IMR-90 (cell line): ENCODE data around the gene MSS51. TPM values are rescaled to one million over a fixed set of nuclear protein-coding genes. Genes with fewer than 3 reads are reported as not detected.

Experiments used
- ATAC-seq: fragments of 200-7000 bp; cut with Tn5 transposase; 2 replicates; pipeline ENCODE4 v1.9.1; 2020; ENCODE audit warnings: low read depth, mild to moderate bottlenecking, moderate library complexity
- BruUV-seq: library from RNA; stranded (reverse); fragments of 400-500 nt; replicated peaks from 2 replicates; lab custom pipeline; 2021; lab: Mats Ljungman, UMichigan
- CTCF ChIA-PET: fragments of 300-600 bp; formaldehyde crosslinking; extraction: SDS; loops from one replicate; lab custom pipeline; 2021; ENCODE audit warnings: antibody characterized with exemption; lab: Yijun Ruan, JAX
- POLR2A ChIA-PET: fragments of 300-600 bp; sonication (Branson Sonifier 250); formaldehyde crosslinking; loops from one replicate; lab custom pipeline; 2022; ENCODE audit warnings: antibody characterized with exemption; ENCODE audit not compliant: unreplicated experiment; lab: Charles Lee
- DNase-seq: peaks from one replicate; pipeline ENCODE4 v3.0.0; 2013
- H2AFZ ChIP-seq: replicated peaks from 2 replicates; pipeline ENCODE3; 2013; ENCODE audit warnings: low read length, mild to moderate bottlenecking; ENCODE audit not compliant: poor library complexity
- H2AK5ac ChIP-seq: 2 replicates; pipeline ENCODE4 v1.6.1; 2013; ENCODE audit warnings: low read depth, low read length, inconsistent platforms
- H2AK9ac ChIP-seq: replicated peaks from 2 replicates; pipeline ENCODE3; 2013; ENCODE audit warnings: mild to moderate bottlenecking, low read depth, low read length, moderate library complexity; ENCODE audit not compliant: poor library complexity
- H2BK120ac ChIP-seq: 2 replicates; pipeline ENCODE4 v1.6.1; 2013; ENCODE audit warnings: low read depth, low read length, inconsistent platforms
- H2BK15ac ChIP-seq: 3 replicates; pipeline ENCODE4 v1.6.1; 2013; ENCODE audit warnings: low read depth, low read length, inconsistent platforms
- H2BK20ac ChIP-seq: 2 replicates; pipeline ENCODE4 v1.6.1; 2013; ENCODE audit warnings: low read depth, mild to moderate bottlenecking, inconsistent platforms, low read length, moderate library complexity
- H2BK5ac ChIP-seq: 2 replicates; pipeline ENCODE4 v1.6.1; 2013; ENCODE audit warnings: mild to moderate bottlenecking, low read depth, low read length, inconsistent platforms; ENCODE audit not compliant: poor library complexity, severe bottlenecking
- H3K14ac ChIP-seq: replicated peaks from 2 replicates; pipeline ENCODE4 v1.6.1; 2013; ENCODE audit warnings: low read depth, low read length, inconsistent platforms
- H3K18ac ChIP-seq: 2 replicates; pipeline ENCODE4 v1.6.1; 2013; ENCODE audit warnings: low read depth, low read length, control low read depth
- H3K23ac ChIP-seq: 2 replicates; pipeline ENCODE4 v1.6.1; 2013; ENCODE audit warnings: low read depth, low read length, inconsistent platforms
- H3K27ac ChIP-seq: 2 replicates; pipeline ENCODE4 v1.5.1; 2013; ENCODE audit warnings: mild to moderate bottlenecking, control low read depth, low read length; ENCODE audit not compliant: insufficient read depth
- H3K27me3 ChIP-seq: 2 replicates; pipeline ENCODE4 v1.6.1; 2013; ENCODE audit warnings: low read length; ENCODE audit not compliant: control insufficient read depth, insufficient read depth
- H3K36me3 ChIP-seq: 2 replicates; pipeline ENCODE4 v1.6.1; 2013; ENCODE audit warnings: low read length, mixed read lengths; ENCODE audit not compliant: control insufficient read depth, insufficient read depth
- H3K4ac ChIP-seq: 2 replicates; pipeline ENCODE4 v1.6.1; 2013; ENCODE audit warnings: low read depth, low read length, inconsistent platforms
- H3K4me1 ChIP-seq: 2 replicates; pipeline ENCODE4 v1.6.1; 2013; ENCODE audit warnings: low read length, mixed read lengths; ENCODE audit not compliant: control insufficient read depth, insufficient read depth
- H3K4me2 ChIP-seq: 2 replicates; pipeline ENCODE4 v1.6.1; 2013; ENCODE audit warnings: low read depth, mild to moderate bottlenecking, control low read depth, low read length, moderate library complexity
- H3K4me3 ChIP-seq: 2 replicates; pipeline ENCODE4 v1.5.1; 2013; ENCODE audit warnings: low read depth, mild to moderate bottlenecking, control low read depth, low read length, moderate library complexity; ENCODE audit not compliant: insufficient read depth
- H3K56ac ChIP-seq: 2 replicates; pipeline ENCODE4 v1.6.1; 2013; ENCODE audit warnings: low read length, inconsistent platforms; ENCODE audit not compliant: insufficient read depth; ENCODE audit errors: extremely low read depth
- H3K79me1 ChIP-seq, 2 experiments: 2 replicates each; pipeline ENCODE4 v1.6.1; 2013; ENCODE audit warnings: low read length in 2 of 2, inconsistent platforms in 1 of 2, low read depth in 1 of 2
- H3K9ac ChIP-seq: 2 replicates; pipeline ENCODE4 v1.6.1; 2013; ENCODE audit warnings: low read depth, low read length, control low read depth
- H3K9me1 ChIP-seq: 2 replicates; pipeline ENCODE4 v1.6.1; 2013; ENCODE audit warnings: low read length, inconsistent platforms; ENCODE audit not compliant: insufficient read depth
- H3K9me3 ChIP-seq: 2 replicates; pipeline ENCODE4 v1.6.1; 2013; ENCODE audit warnings: low read length; ENCODE audit not compliant: control insufficient read depth, insufficient read depth
- H4K20me1 ChIP-seq: 2 replicates; pipeline ENCODE4 v1.6.1; 2013; ENCODE audit warnings: low read length, inconsistent platforms; ENCODE audit not compliant: insufficient read depth
- H4K5ac ChIP-seq: 2 replicates; pipeline ENCODE4 v1.6.1; 2013; ENCODE audit warnings: mild to moderate bottlenecking, low read depth, low read length, control low read depth
- H4K8ac ChIP-seq, 2 experiments: 2 replicates each; pipeline ENCODE4 v1.6.1; 2013; ENCODE audit warnings: low read depth in 2 of 2, low read length in 2 of 2, control low read depth in 1 of 2, inconsistent platforms in 1 of 2
- H4K91ac ChIP-seq: 2 replicates; pipeline ENCODE4 v1.6.1; 2013; ENCODE audit warnings: low read depth, low read length, inconsistent platforms; ENCODE audit not compliant: insufficient read depth
- BHLHE40 ChIP-seq: fragments of 150-350 bp; IDR thresholded peaks from 2 replicates; pipeline ENCODE4 v1.6.1; 2016; ENCODE audit warnings: mild to moderate bottlenecking, low read depth, low read length
- CEBPB ChIP-seq: IDR thresholded peaks from 2 replicates; pipeline ENCODE4 v1.6.1; 2012; ENCODE audit warnings: low read depth, low read length, improper control_type of control experiment
- CHD1 ChIP-seq: IDR thresholded peaks from 2 replicates; pipeline ENCODE4 v1.6.1; 2012; ENCODE audit warnings: low read depth, low read length, improper control_type of control experiment
- FOS ChIP-seq: fragments of 150-350 bp; IDR thresholded peaks from 2 replicates; pipeline ENCODE4 v1.6.1; 2016; ENCODE audit warnings: low read depth, low read length
- MAFK ChIP-seq: IDR thresholded peaks from 2 replicates; pipeline ENCODE4 v1.6.1; 2012; ENCODE audit warnings: low read depth, low read length, improper control_type of control experiment
- MAZ ChIP-seq: IDR thresholded peaks from 2 replicates; pipeline ENCODE4 v1.6.1; 2012; ENCODE audit warnings: low read depth, mild to moderate bottlenecking, low read length, improper control_type of control experiment, moderate library complexity, borderline replicate concordance
- MXI1 ChIP-seq: IDR thresholded peaks from 2 replicates; pipeline ENCODE4 v1.6.1; 2012; ENCODE audit warnings: low read depth, mild to moderate bottlenecking, low read length, moderate library complexity, borderline replicate concordance
- NFE2L2 ChIP-seq: fragments of 150-350 bp; IDR thresholded peaks from 2 replicates; pipeline ENCODE4 v1.6.1; 2016; ENCODE audit warnings: low read depth, mild to moderate bottlenecking, low read length
- POLR2A ChIP-seq: IDR thresholded peaks from 2 replicates; pipeline ENCODE4 v1.6.1; 2012; ENCODE audit warnings: mild to moderate bottlenecking, low read depth, low read length
- RAD21 ChIP-seq: IDR thresholded peaks from 2 replicates; pipeline ENCODE4 v1.6.1; 2012; ENCODE audit warnings: low read length, improper control_type of control experiment
- RCOR1 ChIP-seq: IDR thresholded peaks from 2 replicates; pipeline ENCODE4 v1.6.1; 2012; ENCODE audit warnings: mild to moderate bottlenecking, low read length, improper control_type of control experiment; ENCODE audit not compliant: insufficient replicate concordance
- RFX5 ChIP-seq: IDR thresholded peaks from 2 replicates; pipeline ENCODE4 v1.8.0; 2012; ENCODE audit warnings: low read depth, mild to moderate bottlenecking, low read length, moderate library complexity
- SMC3 ChIP-seq: fragments of 150-350 bp; IDR thresholded peaks from 2 replicates; pipeline ENCODE4 v1.6.1; 2016; ENCODE audit warnings: low read depth, mild to moderate bottlenecking, antibody characterized with exemption, low read length, moderate library complexity
- WGBS, 2 experiments: methylation state at CpG; one replicate each; pipeline versions ENCODE4 v1.1.5 to v1.1.7; 2013; ENCODE audit warnings: missing lambda C conversion rate in 2 of 2; ENCODE audit not compliant: insufficient read length in 1 of 2; ENCODE audit errors: extremely low coverage in 2 of 2; 5-methylcytosine and 5-hydroxymethylcytosine counted together
- dilution Hi-C: fragments of 300-500 bp; cut with HindIII; formaldehyde crosslinking; loops from one replicate; pipeline ENCODE4 v1.14.3; 2018; ENCODE audit warnings: low sequenced_read_pairs; ENCODE audit not compliant: unreplicated experiment
- in situ Hi-C: fragments of 300-500 bp; cut with MboI; formaldehyde crosslinking; loops from 3 replicates; pipeline ENCODE4 v1.14.3; 2019; ENCODE audit warnings: low sequenced_read_pairs, inconsistent platforms, mixed read lengths
- intact Hi-C: fragments of 100-400 bp; cut with micrococcal nuclease; formaldehyde crosslinking; loops from 2 replicates; pipeline ENCODE4 v1.10.0; 2022
- polyA plus RNA-seq, 3 experiments: library from polyadenylated mRNA; depleted of rRNA; stranded (reverse); fragments of >200 nt; gene quantifications; 2 replicates each; pipeline ENCODE4 v1.2.3, GENCODE V29; 2012; ENCODE audit warnings: low replicate concordance in 1 of 3
- total RNA-seq: library from RNA; depleted of rRNA; stranded (reverse); fragments of >200 nt; gene quantifications from 2 replicates; pipeline ENCODE4 v1.2.3, GENCODE V29; 2012
- TF ChIP-seq, protein P1 (sequence below): conservative IDR thresholded peaks from 2 replicates; pipeline ENCODE4 v1.5.1; 2012; ENCODE audit warnings: mild to moderate bottlenecking, low read depth, low read length, improper control_type of control experiment
- TF ChIP-seq, protein P2 (sequence below): fragments of 150-350 bp; IDR thresholded peaks from 2 replicates; pipeline ENCODE4 v1.6.1; 2017; ENCODE audit warnings: mild to moderate bottlenecking, antibody characterized with exemption, low read length, low read depth
- TF ChIP-seq, protein P3 (sequence below): fragments of 150-350 bp; IDR thresholded peaks from 2 replicates; pipeline ENCODE4 v1.6.1; 2016; ENCODE audit warnings: low read depth, mild to moderate bottlenecking, low read length, moderate library complexity, borderline replicate concordance

MSS51 gene
- total and polyA plus RNA-seq, 2 of the 4 experiments (the other 2 are of a cell fraction): 1.1 to 1.8 TPM

DNA sequence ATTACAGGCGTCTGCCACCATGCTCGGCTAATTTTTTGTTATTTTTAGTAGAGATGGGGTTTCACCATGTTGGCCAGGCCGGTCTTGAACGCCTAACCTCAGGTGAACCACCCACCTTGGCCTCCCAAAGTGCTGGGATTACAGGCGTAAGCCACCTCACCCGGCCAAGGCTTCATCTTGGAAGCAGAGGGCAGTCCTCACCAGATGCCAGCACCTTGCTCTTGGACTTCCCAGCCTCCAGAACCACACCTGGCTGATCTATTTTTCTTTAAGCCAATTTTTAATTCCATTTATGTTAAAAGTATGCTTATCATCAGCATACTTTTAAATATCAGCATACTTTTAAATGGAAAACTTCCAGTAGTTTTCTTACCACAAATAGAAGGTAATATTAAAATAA is 31.7 kb downstream of the MSS51 start:
- BruUV-seq: no TSS peak
- ChIA-PET CTCF (no interaction called here), POLR2A (no interaction called here)

More for the DNA sequence above, 31.7 kb downstream of the MSS51 start:
- no peak overlapping the region for H3K9ac ChIP-seq
- in situ Hi-C loops: no loop called here
- no peak overlapping the region for H2AK9ac ChIP-seq
- no peak overlapping the region for H4K8ac ChIP-seq
- no peak overlapping the region for H3K23ac ChIP-seq
- no peak overlapping the region for H3K4me2 ChIP-seq
- no peak overlapping the region for H3K18ac ChIP-seq
- dilution Hi-C loops: no loop called here
- ATAC-seq: no peak
- intact Hi-C loops: no loop called here
- TF ChIP-seq, protein P1, sequence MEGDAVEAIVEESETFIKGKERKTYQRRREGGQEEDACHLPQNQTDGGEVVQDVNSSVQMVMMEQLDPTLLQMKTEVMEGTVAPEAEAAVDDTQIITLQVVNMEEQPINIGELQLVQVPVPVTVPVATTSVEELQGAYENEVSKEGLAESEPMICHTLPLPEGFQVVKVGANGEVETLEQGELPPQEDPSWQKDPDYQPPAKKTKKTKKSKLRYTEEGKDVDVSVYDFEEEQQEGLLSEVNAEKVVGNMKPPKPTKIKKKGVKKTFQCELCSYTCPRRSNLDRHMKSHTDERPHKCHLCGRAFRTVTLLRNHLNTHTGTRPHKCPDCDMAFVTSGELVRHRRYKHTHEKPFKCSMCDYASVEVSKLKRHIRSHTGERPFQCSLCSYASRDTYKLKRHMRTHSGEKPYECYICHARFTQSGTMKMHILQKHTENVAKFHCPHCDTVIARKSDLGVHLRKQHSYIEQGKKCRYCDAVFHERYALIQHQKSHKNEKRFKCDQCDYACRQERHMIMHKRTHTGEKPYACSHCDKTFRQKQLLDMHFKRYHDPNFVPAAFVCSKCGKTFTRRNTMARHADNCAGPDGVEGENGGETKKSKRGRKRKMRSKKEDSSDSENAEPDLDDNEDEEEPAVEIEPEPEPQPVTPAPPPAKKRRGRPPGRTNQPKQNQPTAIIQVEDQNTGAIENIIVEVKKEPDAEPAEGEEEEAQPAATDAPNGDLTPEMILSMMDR: no peak
- TF ChIP-seq CEBPB: no peak
- TF ChIP-seq RAD21: no peak
- TF ChIP-seq MAFK: no peak
- TF ChIP-seq, protein P2, sequence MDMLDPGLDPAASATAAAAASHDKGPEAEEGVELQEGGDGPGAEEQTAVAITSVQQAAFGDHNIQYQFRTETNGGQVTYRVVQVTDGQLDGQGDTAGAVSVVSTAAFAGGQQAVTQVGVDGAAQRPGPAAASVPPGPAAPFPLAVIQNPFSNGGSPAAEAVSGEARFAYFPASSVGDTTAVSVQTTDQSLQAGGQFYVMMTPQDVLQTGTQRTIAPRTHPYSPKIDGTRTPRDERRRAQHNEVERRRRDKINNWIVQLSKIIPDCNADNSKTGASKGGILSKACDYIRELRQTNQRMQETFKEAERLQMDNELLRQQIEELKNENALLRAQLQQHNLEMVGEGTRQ: no peak
- no peak for TF ChIP-seq MXI1
- TF ChIP-seq, protein P3, sequence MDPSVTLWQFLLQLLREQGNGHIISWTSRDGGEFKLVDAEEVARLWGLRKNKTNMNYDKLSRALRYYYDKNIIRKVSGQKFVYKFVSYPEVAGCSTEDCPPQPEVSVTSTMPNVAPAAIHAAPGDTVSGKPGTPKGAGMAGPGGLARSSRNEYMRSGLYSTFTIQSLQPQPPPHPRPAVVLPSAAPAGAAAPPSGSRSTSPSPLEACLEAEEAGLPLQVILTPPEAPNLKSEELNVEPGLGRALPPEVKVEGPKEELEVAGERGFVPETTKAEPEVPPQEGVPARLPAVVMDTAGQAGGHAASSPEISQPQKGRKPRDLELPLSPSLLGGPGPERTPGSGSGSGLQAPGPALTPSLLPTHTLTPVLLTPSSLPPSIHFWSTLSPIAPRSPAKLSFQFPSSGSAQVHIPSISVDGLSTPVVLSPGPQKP: no peak
- no peak for TF ChIP-seq FOS
- TF ChIP-seq BHLHE40: no peak
- no peak for TF ChIP-seq MAZ
- no peak for TF ChIP-seq RCOR1
- no peak for TF ChIP-seq SMC3
- TF ChIP-seq NFE2L2: no peak
- TF ChIP-seq POLR2A: no peak
- no peak for TF ChIP-seq RFX5
- no peak for TF ChIP-seq CHD1
- no peak overlapping the region for H3K4ac ChIP-seq
- peaks cover 8% of the 10 kb centered on the region for H3K36me3 ChIP-seq
- H2BK5ac ChIP-seq: no peak overlapping the region
- WGBS, 2 experiments: no CpG with 5 or more reads among the region's 6 CpGs
- no peak overlapping the region for H2BK15ac ChIP-seq
- no peak overlapping the region for H3K27ac ChIP-seq
- H3K9me1 ChIP-seq: peaks cover 2% of the 10 kb centered on the region; the same call in 1 of the 2 replicates
- peaks cover 25% of the 10 kb centered on the region for H4K20me1 ChIP-seq
- no peak overlapping the region for H4K91ac ChIP-seq
- no peaks in the 10 kb centered on the region for H3K4me1 ChIP-seq
- H3K9me3 ChIP-seq: no peaks in the 10 kb centered on the region
- no peak overlapping the region for H2BK120ac ChIP-seq
- H2BK20ac ChIP-seq: no peak overlapping the region
- no peak for DNase-seq
- H3K56ac ChIP-seq: no peak overlapping the region
- peaks cover 21 to 53% of the 10 kb centered on the region in 2 experiments for H3K79me1 ChIP-seq
- H4K5ac ChIP-seq: no peak overlapping the region
- H3K27me3 ChIP-seq: no peaks in the 10 kb centered on the region
- H2AK5ac ChIP-seq: no peak overlapping the region
- H3K14ac ChIP-seq: no peak overlapping the region; the same call in 1 of the 2 replicates
- H2AFZ ChIP-seq: no peak overlapping the region
- no peak overlapping the region for H3K4me3 ChIP-seq
